ENCODE results near the gene SMIM17. TPM values are rescaled to one million over a fixed set of nuclear protein-coding genes. Genes with fewer than 3 reads are reported as not detected.

The SMIM17 gene
- total RNA-seq, 1 donor from 2014 or later, result not detected

GRCh38 chr19:56692206-56692895 lies 49.4 kb downstream of the SMIM17 start:
- intact Hi-C loops (cut with micrococcal nuclease), result no loop called here
- H3K27ac ChIP-seq (replicated peaks), result no peak overlapping the region
- DNase-seq, result no peak
- no peaks in the 10 kb centered on the region for H3K9me3 ChIP-seq (replicated peaks)
- H3K36me3 ChIP-seq, result no peaks in the 10 kb centered on the region
- H3K27me3 ChIP-seq (ENCODE audit: low read depth), result no peaks in the 10 kb centered on the region
- TF ChIP-seq CTCF (IDR thresholded peaks at IDR 0.05; ENCODE audit: borderline replicate concordance), result no peak
- no peaks in the 10 kb centered on the region for H3K4me1 ChIP-seq
- H3K4me3 ChIP-seq, result no peak overlapping the region

- H3K4me3 ChIP-seq, result no peak overlapping the region
- intact Hi-C loops (cut with micrococcal nuclease), result no loop called here
- H3K27me3 ChIP-seq (ENCODE audit: low read depth), result peaks cover 4% of the 10 kb centered on the region
- no peak overlapping the region for H3K27ac ChIP-seq (replicated peaks)
- no peak for DNase-seq
- H3K36me3 ChIP-seq, result no peaks in the 10 kb centered on the region
- peaks cover 10% of the 10 kb centered on the region for H3K9me3 ChIP-seq (replicated peaks)
- no peak for TF ChIP-seq CTCF (IDR thresholded peaks at IDR 0.05; ENCODE audit: borderline replicate concordance)
- H3K4me1 ChIP-seq, result no peaks in the 10 kb centered on the region
Measured at GRCh38 chr19:56699552-56699951, 56.6 kb downstream of the SMIM17 start.

GRCh38 chr19:56701895-56702294 lies 58.9 kb downstream of the SMIM17 start:
- TF ChIP-seq CTCF (IDR thresholded peaks at IDR 0.05; ENCODE audit: borderline replicate concordance), result no peak
- peaks cover 4% of the 10 kb centered on the region for H3K27me3 ChIP-seq (ENCODE audit: low read depth)
- peaks cover 11% of the 10 kb centered on the region for H3K9me3 ChIP-seq (replicated peaks)
- H3K36me3 ChIP-seq, result no peaks in the 10 kb centered on the region
- no peak overlapping the region for H3K27ac ChIP-seq (replicated peaks)
- H3K4me1 ChIP-seq, result no peaks in the 10 kb centered on the region
- intact Hi-C loops (cut with micrococcal nuclease), result no loop called here
- no peak overlapping the region for H3K4me3 ChIP-seq
- DNase-seq, result no peak

GRCh38 chr19:56705939-56706338 lies 63.0 kb downstream of the SMIM17 start:
- no peak overlapping the region for H3K4me3 ChIP-seq
- H3K27ac ChIP-seq (replicated peaks), result no peak overlapping the region
- peaks cover 4% of the 10 kb centered on the region for H3K27me3 ChIP-seq (ENCODE audit: low read depth)
- intact Hi-C loops (cut with micrococcal nuclease), result no loop called here
- no peaks in the 10 kb centered on the region for H3K36me3 ChIP-seq
- no peak for DNase-seq
- no peak for TF ChIP-seq CTCF (IDR thresholded peaks at IDR 0.05; ENCODE audit: borderline replicate concordance)
- peaks cover 11% of the 10 kb centered on the region for H3K9me3 ChIP-seq (replicated peaks)
- no peaks in the 10 kb centered on the region for H3K4me1 ChIP-seq

Other genes starting within 250 kb of the SMIM17 start
- gene ZNF582, start 249.6 kb upstream of the SMIM17 start, total RNA-seq, result 4.4 TPM
- gene ZNF583, start 238.8 kb upstream of the SMIM17 start, total RNA-seq, result 7.0 TPM
- gene ZNF667, start 165.8 kb upstream of the SMIM17 start, total RNA-seq, result 5.6 TPM
- gene ZNF471, start 135.3 kb upstream of the SMIM17 start, total RNA-seq, result 6.9 TPM
- gene ZFP28, start 104.2 kb upstream of the SMIM17 start, total RNA-seq, result 6.0 TPM
- gene ZNF470, start 75.7 kb upstream of the SMIM17 start, total RNA-seq, result 4.3 TPM
- 5.8 TPM for gene ZNF71, start 47.9 kb upstream of the SMIM17 start, total RNA-seq
- gene ZNF835, start 28.6 kb downstream of the SMIM17 start, total RNA-seq, result 4.9 TPM
- 10.0 TPM for gene PEG3, start 197.6 kb downstream of the SMIM17 start, total RNA-seq
- 0.19 TPM for gene ZIM2, start 197.6 kb downstream of the SMIM17 start, total RNA-seq